CD4-positive, alpha-beta T cell treated with Interferon gamma for 1 hour (primary cell): ENCODE results near the gene ME3.

ENCODE experiments used
- DNase-seq: peaks from one replicate; pipeline ENCODE4 v3.0.0-alpha.2; 2020

ME3 gene

DNA sequence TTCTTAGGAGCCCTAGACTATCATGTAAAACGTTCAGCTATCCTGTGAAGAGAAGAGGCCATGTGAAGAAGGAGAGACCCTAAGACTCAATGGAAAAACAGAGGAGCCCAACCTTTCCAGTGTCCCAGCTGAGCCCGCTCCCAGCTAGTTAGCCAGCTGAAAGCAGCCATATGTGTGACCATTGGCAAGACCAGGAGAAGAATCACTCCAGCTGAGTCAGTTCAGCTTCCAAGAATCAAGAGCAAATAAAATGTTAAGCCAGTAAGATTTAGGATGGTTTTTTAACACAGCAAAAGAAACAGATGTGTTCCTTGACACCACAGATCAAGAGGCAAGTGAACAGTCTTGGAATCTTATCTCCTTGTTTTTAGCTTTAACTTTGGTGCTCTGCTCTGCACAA is 189.7 kb downstream of the ME3 start:
- DNase-seq = no peak

DNA sequence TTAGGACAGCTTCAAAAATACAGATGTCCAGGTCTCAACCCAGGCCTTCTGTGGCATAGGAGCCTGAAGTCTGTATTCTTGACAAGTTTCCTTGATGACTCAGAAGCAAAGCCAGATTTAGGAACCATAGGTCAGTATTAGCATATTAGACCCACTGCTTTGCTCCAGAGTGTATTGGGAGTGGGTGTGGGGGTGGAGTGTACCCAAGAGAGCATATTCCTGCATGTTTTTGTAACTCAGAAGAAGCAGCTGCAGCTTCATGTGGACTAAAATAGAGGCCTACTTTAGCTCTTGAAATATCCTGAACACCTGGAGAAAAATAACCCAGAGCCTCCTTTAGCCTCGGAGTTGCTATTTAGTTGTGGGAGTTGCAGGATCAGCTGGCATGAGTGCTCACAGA is 191.0 kb downstream of the ME3 start:
- DNase-seq = no peak

DNA sequence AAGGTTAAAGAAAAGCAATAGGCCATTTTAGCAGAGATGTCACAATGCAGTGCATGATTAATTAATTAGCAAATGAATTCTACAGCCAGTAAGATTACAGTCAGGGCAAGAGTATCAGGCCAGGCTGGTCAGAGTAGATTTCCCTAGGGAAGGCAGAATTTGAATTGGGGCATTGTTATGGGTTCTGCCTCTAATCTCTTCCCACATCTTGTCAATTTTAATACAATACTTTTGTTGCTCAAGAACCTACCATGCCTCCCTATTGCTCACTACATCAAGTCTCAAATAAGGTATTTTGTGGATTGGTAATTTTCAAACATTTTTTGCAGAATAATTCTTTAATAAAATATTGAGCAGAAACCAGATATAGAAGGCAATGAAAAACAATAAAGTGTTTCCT is 194.1 kb downstream of the ME3 start:
- DNase-seq = no peak

DNA sequence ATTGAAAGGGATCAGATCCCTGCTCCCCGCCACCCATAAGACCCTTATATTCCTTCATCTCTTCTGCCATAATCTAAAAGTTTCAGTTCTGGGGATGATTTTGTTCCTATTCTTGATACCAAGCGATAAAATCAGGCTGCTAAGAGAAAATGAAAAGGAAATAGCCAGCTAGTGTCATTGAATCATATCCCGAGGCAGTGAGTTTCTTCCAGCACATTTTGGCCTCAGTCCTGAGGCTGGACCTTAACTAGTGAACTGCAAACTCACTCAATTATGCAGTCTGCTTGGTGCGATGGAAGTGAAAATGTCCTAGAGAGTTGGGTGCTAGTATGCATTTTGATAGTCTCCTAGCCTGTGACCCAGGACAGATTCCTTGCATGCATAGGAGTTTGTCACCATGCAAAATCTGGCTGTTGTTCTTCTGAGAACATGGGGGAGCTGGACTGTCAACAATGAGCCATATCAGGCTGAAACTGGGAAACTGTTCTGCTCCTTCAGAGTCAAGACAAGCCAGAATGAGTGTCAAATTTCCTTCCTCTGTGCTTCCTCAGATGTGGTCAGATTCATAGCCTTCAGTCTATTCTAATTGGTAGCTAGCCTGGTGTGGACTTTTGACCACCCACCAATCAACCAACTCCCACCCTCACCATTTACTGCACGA is 194.8 kb downstream of the ME3 start:
- no peak for DNase-seq

DNA sequence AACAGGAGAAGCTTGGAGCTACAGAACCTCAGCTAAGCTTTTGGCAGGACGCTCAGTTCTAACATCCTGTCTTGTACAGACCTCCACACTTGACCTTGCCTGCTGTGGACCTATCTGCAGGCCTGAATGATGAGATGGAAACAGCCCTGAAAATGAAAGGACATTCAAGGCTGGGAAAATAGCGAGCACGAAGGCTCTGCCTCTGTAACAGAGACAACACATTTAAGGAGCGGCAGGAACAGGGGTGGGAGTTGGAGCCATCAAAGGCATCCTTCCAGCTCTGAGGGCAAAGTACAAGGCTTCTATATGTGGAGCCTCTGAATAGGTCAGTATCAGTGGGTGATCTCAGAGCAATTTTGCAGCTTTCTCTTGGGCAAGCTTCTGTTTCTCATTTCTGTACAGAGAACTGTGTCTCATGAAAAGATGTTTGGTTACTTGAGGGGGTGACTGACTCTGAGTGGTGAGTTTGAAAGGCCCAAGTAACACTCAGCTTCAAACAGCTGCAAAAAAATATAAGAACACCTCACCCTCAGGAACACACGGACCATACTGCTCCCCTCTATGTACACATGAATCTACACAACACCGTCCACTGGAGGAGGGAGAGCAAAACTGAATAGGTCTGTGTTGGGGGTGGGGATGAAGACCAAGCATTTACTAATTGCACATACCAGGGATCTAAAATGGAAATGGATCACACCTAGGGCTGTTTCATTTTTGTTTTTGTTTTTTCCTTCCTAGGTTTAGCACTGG is 196.1 kb downstream of the ME3 start:
- no peak for DNase-seq

DNA sequence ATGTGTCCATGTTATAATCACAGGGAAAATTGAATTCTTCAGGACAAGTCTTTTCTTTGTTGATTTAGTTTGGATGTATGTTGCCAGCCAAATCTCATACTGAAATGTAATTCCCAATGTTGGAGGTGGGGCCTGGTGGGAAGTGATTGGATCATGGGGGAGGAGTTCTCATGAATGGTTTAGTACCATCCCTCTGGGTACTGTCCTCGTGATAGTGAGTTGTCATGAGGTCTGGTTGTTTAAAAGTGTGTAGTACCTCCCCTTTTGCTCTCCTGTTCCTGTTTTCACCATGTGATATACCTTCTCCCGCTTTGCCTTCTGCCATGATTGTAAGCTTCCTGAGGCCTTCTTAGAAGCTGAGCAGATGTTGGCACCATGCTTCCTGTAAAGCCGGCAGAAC is 197.4 kb downstream of the ME3 start:
- no peak for DNase-seq

DNA sequence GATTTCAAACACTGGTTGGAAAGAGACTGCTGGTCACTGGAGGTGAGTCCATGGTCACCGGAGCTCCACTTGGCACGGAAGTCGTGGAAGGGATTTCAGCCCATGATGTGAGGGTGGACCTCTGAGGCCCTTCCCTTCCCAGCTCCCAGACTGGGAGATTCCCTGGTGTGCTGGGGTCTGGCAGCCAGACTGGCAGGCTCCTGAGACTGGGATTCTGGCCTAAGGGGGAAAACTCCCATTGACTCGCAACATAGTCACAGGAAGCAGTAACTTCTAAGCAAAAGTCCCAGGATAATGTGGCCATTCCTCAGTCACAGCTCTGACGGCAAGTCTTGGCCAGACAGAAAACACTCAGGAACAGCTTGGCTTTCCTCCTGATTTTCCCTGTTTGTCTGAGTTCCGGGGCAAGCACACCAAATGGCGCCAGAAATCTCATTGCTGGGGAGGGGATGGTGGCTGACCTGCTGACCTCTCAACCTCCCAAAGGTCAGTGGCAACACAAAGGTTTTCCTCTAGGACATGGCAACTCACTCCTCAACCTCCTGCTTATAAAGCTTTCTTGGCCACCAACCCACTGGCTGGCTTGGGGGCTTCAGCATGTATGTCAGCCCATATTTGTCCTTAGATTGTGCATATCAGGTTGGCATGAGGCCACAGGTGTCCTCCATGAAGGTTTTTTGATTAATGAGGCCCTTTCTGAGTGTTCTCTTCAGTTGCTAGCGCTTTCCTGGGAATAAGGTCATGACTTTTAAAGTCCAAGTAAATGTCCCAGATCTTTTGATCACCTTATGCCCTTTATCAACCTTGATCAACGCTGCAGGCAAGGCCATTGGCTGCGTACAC is 198.2 kb downstream of the ME3 start:
- no peak for DNase-seq

DNA sequence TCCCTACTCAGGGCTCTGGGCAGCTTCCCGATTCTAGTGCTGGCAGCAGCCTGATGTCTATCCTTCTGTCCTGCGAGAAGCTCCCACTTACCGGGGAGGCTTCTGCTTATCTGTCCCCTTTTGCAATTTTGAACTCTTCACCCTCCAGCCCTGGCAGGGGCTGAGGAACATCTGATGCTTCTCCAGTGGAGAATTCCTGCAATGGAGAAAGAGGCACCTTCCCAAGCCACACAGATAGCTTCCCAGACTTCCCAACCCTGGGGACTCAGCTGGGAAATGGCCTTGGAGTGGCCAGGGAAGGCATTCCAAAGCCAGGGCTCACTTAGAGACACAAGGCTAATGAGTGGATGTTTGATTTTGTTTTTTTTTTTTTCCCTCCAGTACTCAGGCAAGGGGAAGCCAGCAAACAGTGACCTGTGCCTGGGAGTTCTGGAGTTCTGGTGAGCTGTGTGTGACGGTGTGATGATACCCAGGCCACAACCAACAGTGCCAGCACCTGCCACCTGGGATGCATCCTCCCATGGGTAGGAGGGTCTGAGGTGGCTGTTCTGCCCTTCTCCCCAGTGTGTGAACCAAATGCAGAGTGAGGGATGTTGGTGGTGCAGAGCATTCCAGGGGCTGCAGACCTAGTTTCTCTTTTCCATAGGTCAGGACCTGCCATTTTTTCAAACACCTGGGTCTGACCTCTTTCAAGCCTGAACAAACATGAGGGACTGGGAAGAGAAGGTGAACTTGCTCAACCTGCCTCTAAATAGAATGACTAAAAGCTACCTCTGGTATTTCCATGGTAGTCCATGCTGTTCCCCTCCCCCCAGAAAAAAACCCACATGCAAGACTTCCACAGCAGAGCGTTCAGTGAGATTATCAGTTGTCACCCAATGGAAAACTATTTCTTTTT is 202.7 kb downstream of the ME3 start:
- no peak for DNase-seq

DNA sequence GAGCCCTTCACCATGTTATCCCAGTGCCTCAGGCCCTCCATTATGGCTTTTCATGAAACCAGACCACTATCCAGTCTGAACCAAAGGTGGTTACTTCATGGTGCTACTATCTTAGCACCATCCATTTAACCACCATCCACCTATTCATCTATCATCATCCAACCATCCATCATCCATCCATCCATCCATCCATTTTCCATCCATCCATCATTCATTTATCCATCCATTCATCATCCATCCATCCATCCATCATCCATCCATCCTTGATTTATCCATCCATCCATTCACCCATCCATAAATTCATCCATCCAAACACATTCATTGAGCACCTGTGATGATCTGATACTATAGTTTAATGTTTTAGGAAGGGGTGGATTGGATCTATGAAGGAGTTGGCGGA is 204.2 kb downstream of the ME3 start:
- DNase-seq = no peak

DNA sequence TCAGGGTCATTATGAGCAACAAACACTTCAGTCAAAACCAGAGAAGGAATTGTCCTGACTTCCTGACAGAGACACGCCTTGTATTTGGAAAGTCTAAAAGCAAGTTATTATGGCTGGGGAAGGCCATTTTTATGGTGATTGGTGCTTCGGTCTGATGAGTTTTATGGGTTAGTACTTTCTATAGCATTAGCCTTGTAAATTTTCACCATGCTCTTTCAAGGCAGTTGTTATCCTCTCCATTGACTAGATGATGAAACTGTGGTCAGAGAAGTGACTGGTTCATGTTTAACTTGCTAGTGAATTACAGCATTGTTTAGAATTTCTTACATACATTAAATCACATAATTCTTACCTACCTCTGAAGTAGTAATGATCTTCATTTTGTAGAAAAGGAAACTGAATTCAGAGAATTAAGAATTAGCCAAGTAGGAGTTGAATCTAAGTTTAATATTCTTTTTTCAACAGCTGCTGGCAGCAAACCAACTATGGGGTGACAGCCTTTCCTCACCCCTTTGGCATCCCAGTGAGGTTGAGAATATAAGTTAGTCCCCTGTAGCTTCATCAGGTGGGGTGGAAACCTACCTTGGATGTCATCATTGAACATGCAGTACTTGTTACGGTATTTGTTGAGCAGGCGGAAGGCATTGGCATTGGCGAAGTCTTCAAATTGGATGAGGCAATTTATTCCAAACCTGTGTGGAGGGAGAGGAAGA is 207.8 kb downstream of the ME3 start:
- DNase-seq = no peak

DNA sequence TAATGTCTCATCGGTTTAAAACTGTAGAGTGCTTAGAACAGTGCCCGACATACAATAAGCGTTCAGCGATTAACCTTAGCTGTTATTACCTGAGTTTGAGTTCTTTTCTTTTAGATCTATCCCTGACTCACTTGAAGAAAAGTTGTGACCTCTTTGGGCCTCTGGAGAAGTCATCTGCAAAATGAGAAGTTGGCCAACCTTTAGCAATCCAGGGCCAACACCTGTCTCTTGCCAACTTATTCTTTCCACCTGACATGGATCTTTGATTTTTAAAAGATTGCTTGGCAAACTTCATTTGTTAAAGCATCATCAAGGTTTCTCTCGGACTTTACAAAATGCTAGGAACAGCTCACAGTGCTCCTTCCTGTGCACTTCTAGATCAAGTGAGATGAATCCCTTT is 208.5 kb downstream of the ME3 start:
- no peak for DNase-seq

DNA sequence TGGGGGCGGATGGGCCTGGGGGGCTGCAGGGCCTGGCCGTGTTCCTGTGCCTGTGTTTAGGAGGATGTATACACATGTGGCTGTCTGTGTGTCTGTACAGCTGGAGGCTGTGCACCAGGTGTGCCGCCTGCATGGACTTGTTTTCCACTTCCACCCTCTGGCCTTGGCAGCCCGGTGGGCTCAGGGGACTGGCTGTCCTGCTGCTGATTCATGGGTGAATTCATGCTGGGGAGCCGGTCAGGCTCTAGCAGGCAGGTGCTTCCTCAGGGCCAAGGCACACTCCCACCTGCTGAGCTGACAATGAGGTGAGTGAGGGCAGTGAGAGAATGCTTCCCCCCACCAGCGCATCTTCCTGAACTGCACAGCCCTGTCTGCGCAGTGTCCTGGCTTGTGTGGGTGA is 209.3 kb downstream of the ME3 start:
- DNase-seq = no peak

DNA sequence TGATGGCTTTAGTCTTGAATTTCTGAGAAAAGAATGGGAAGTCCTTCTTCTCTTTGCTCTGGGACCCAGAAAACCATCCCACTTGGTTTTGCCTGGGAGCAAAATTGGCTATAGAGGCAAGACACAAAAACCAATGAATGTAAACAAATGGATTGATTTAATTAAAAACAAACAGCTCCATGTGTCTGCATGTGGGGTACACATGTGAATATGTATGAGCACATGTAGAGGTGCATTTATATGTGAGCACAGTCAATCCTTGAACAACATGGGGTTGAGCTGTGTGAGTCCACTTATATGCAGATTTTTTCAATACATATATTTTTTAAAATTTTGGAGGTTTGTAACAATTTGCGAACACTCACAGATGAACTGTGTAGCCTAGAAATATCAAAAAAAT is 210.5 kb downstream of the ME3 start:
- no peak for DNase-seq

DNA sequence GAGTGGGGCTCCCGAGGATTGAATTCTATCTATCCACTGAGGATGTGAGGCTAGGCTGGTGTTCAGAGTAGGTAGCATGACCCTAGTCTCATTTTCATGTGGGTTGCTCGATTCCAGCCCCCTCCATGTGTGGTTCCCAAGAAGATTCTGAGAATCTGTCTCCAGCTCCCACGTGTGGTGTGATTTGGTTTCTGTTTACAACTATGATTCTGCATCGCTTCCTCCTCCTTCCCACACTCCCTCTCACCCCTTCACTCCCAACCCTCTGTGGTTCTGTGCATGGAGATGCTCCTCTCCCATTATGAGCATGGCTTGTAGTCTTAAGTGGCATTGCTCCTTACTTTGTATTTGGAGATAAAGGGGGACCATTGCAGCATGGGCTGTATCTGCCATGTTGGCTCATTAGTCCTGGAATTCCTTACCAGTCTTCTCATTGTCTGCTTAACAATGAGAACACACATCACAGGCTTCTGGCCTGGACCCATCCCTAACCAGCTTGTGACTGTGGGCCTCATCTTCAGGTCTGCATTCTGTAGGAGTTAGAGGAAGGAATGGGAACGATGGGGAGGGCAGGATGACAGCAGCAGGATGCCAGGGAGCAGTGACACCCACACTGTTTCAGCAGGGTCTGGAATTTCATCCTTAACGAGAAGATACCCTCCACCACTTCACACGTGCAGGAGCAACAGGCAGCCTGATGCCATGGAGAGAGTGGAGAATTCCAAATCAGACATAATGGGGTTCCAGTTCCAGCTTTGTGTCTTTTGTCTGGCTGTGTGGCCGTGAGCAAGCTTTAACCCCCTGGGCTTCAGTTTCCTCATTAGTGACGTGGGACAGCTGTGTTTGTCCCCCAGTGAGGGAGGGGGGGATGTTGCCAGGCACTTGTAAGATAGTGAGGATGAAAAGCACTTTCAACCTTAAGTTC is 211.7 kb downstream of the ME3 start:
- DNase-seq = no peak

DNA sequence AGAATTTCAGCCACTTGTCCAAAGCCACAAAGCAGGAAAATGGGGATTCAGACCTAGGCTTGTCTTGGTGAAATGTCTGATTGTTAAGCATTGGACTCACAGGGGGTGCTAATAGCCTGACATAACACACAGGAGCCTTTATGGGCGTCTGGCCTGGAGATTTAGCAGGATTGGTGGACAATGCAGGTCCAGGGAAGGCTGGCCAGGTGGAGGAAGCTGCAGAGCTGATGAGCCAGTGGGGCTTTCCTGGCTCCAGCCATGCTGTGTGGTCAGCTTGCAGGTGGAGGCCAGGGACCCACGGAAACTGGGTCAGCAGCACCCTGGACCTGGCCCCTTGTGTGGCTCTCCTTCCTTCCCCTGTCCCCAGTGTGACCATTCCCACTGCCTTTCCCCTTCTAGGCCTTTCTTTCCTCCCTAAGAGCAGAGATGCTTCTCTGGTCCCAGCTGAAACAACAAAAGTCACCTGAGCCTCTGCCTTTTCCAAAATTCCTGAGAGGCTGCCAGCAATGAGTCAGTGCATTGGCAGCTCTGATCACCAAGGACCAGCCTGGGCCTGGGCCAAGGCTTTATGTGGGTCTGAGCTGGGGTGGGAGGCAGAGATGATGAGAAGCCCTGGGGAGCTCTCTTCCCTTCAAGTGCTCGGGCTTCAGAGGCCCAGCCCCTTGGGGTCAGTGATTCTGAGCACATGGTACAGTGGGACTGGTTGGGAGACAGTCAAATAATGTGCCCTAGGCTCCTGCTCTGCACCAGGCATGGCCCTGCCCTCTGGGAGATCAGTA is 212.5 kb downstream of the ME3 start:
- no peak for DNase-seq

DNA sequence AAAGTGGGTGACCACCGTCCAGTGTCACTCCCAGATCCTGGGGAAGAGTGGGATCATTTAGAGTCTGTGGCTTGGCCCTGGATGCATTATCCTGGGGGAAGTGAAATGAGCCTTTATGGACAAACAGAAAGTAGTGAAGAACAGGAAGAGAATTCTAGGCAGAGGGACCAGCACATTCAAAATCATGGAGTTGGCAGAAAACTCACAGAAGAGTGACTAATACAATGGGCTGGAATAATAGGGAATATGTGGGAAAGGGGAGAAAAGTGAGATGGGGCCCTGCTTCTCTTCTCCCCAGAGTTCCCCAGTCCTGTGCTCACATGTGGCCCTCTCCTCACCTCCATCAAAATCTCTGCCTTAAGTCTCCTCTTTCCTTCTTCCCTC is 213.4 kb downstream of the ME3 start:
- DNase-seq = no peak

DNA sequence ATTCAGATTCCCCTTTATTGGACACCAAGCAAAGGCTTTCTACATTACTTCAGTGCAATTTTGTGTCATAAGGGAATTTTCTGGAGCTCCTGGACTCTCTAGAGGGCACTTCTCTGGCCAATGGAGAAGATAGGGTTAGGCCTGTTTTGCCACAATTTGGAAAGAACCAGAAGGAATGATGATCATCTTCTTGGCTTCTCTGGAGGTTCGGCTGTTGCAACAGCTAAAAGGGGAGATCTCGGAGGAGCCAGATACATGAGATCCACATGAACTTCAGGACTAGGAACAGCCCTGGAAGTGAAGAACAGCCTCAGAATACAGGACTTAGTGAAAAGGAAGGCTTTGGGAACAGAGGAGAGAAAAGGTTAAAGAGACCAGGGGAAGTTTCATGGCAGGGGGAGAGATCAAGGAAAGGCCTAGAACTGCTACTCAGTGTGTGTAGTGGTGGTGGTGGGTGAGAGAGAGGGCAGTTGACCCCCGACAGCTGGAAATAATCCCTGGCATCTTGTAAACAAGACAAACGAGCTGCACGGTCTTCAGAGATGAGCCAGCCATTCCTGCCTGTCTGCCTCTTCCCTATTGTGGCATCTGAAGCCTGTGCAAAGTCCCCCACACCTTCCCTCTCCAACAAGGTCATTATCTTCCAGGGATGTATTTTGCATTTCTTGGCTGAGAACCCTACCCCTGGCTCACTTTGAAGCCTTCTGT is 214.0 kb downstream of the ME3 start:
- DNase-seq = no peak

DNA sequence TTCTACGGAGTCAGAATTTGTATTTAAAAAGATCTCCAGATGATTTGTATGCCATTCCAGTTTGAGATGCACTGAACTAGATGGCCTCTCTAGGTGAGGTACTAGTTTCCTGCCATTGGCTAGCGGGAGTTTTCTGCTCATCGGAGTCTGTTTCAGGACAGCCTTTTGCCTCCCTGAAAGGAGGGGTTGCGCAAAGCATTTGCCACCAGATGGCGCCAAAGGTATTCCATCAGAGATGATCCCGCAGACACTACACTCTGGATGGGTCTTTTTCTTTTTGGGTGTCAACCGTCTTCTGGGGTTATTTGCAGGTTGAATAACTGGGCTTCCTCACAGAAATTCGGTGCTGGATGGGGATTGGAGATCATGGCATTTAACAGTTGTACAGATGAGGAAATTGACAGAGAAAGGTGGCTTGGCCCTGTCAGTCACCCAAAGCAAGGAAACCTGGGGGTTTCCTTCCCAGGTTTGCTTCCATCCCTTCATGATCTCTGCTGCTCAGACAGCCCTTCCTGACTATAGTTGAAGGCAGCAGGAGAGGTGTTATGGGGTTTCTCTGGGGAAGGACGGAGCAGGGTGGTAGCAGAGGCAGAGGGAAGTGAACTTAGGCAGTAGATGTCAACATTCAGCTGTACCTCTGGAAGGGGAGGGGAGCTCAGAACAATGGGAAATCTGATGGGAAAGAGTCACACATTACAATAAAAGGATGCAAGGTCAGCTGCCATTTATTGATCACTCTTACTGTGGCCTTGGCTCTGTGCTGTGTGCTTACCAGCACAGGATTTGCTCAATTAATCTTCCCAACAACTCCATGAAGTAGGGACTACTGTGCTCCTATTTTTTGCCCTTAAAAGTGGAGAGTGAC is 216.1 kb downstream of the ME3 start:
- DNase-seq = peak; percentile 54
